Gastroesophageal sphincter (tissue), 4 donors: ENCODE measurements around the gene ARID1B. TPM values are rescaled to one million over a fixed set of nuclear protein-coding genes. Genes with fewer than 3 reads are reported as not detected.

ENCODE experiments used
- ATAC-seq: fragments of 150-250 bp; one replicate; pipeline ENCODE4 v1.9.1; 2016; ENCODE audit warnings: mild to moderate bottlenecking, moderate library complexity
- H3K27ac ChIP-seq, 4 donors: fragments of 200-600 bp; sonication (generic) in 3 of 4; 1 replicate in 3 of 4; 2 replicates in 1 of 4; pipeline ENCODE4 v1.5.1; 2016 to 2019
- H3K27me3 ChIP-seq: fragments of 200-600 bp; sonication (generic); one replicate; pipeline ENCODE4 v1.5.1; 2019
- H3K36me3 ChIP-seq, 2 donors: fragments of 200-600 bp; sonication (generic); one replicate each; pipeline ENCODE4 v1.5.1; 2019; ENCODE audit warnings: control low read depth in 1 of 2
- H3K4me1 ChIP-seq, 3 donors: fragments of 200-600 bp; sonication (generic); 1 replicate in 2 of 3; 2 replicates in 1 of 3; pipeline ENCODE4 v1.5.1; 2016 to 2019; ENCODE audit warnings: control low read depth in 2 of 3
- H3K4me3 ChIP-seq, 2 donors: fragments of 200-600 bp; sonication (generic); one replicate each; pipeline ENCODE4 v1.5.1; 2019; ENCODE audit warnings: mild to moderate bottlenecking in 1 of 2, moderate library complexity in 1 of 2
- H3K9me3 ChIP-seq, 3 donors: fragments of 200-600 bp; sonication (generic); one replicate each; pipeline ENCODE4 v1.5.1; 2017 to 2019; ENCODE audit warnings: control low read depth in 2 of 3
- EP300 ChIP-seq: sonication (generic); formaldehyde crosslinking; IDR thresholded peaks from one replicate; pipeline ENCODE4 v1.6.1; 2017; ENCODE audit warnings: antibody characterized with exemption, mild to moderate bottlenecking
- POLR2A ChIP-seq, 2 donors: fragments of 450-650 bp; IDR thresholded peaks; one replicate each; pipeline ENCODE4 v1.6.1; 2017; ENCODE audit warnings: antibody characterized with exemption in 2 of 2, mild to moderate bottlenecking in 2 of 2, moderate library complexity in 1 of 2
- POLR2AphosphoS5 ChIP-seq: sonication (generic); formaldehyde crosslinking; IDR thresholded peaks from one replicate; pipeline ENCODE4 v1.6.1; 2017; ENCODE audit warnings: antibody characterized with exemption
- WGBS, 2 donors: methylation state at CpG; one replicate each; pipeline ENCODE4 v1.1.5; 2018; ENCODE audit warnings: low coverage in 1 of 2; 5-methylcytosine and 5-hydroxymethylcytosine counted together
- total RNA-seq, 4 donors: library from RNA; depleted of rRNA; stranded (reverse); fragments of >200 nt; gene quantifications; one replicate each; pipeline ENCODE4 v1.1.0, GENCODE V29; 2016
- TF ChIP-seq, protein P1 (sequence below), 4 experiments: fragments of 200-600 bp in 2 of 4; fragments of 450-650 bp in 2 of 4; sonication (generic) in 1 of 4; IDR thresholded peaks; one replicate each; pipeline ENCODE4 v1.5.1; 2017 to 2019; ENCODE audit warnings: antibody characterized with exemption in 4 of 4, mild to moderate bottlenecking in 2 of 4, moderate library complexity in 2 of 4

Gene ARID1B
- total RNA-seq, 4 donors from 2014 or later: 40.0 to 106 (median 79.7) TPM

DNA sequence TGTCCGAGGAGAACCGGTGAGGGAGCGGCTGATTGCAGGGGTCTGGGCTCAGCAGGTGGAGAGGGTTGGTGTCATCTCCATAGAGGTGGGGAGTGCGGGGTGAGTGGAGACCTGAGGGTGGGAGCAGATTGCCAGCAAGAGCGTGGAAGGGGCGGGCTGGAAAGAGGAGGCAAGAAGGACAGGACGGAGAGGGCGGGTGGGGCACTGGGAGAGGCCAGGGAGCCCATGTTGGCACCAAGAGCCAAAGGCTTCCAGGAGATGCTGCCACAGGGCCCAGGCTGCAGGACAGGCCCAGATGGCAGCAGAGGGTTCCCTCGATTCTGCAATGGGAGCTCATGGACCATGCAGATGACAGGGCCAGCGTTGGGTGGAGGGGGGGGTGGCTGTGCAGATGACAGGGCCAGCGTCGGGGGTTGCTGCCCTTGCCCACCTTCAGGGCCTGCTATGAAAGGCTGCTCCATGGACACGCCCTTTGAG lies 440.8 kb downstream of the ARID1B start:
- ATAC-seq: no peak
- TF ChIP-seq, protein P1, sequence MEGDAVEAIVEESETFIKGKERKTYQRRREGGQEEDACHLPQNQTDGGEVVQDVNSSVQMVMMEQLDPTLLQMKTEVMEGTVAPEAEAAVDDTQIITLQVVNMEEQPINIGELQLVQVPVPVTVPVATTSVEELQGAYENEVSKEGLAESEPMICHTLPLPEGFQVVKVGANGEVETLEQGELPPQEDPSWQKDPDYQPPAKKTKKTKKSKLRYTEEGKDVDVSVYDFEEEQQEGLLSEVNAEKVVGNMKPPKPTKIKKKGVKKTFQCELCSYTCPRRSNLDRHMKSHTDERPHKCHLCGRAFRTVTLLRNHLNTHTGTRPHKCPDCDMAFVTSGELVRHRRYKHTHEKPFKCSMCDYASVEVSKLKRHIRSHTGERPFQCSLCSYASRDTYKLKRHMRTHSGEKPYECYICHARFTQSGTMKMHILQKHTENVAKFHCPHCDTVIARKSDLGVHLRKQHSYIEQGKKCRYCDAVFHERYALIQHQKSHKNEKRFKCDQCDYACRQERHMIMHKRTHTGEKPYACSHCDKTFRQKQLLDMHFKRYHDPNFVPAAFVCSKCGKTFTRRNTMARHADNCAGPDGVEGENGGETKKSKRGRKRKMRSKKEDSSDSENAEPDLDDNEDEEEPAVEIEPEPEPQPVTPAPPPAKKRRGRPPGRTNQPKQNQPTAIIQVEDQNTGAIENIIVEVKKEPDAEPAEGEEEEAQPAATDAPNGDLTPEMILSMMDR (IDR thresholded peaks at IDR 0.05): no peak
- TF ChIP-seq EP300 (no peak), POLR2A (IDR thresholded peaks at IDR 0.05) (no peak), POLR2AphosphoS5 (no peak)
- H3K27ac ChIP-seq: no peak overlapping the region
- no peaks in the 10 kb centered on the region for H3K9me3 ChIP-seq
- H3K4me3 ChIP-seq: no peak overlapping the region
- 76 to 100% methylated on average over 2 to 4 of the region's 13 CpGs for WGBS, 2 donors
- H3K4me1 ChIP-seq: peaks cover 0 to 13% (median 0%) of the 10 kb centered on the region in 3 donors
- no peaks in the 10 kb centered on the region for H3K36me3 ChIP-seq
- H3K27me3 ChIP-seq: no peaks in the 10 kb centered on the region

DNA sequence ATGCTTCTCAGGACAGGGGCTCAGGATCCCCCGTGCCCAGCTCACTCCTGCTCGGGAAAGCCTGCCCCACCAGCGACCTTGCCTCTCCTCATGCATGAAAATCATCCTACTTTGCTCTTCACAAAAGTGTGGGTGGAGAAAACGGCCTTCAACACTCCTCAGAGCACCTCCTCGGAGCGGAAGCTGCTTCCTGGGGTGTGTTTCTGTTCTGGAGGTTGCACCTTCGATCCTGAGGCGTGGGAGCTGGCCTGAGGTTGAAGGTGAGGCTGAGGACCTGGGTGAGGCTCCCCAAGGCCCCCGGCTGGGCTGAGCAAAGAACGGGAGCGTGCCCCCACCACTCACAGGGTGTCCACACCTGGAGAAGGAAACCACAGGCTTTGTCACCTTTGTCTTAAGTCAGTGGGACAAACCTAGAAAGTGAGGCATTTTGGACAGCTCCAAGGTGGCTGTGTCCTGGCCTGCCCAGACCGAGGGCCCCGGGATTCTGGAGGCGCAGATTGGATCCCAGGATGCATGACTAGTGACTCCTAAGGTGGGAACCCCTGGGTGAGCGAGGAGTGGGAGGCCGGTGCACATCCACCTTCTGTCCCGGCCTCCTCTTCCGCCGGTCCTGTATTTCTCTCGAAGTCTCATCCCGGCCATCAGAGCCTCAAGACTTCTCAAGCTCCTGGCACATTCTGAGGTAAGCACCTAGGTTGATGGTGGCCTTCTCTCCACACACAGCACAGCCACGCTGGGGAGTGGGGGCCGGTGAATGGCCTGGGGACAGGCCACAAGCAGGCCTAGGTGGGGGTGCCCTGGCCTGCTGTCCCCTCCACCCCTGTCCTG lies 441.4 kb downstream of the ARID1B start:
- WGBS, 2 donors: 87 to 91% methylated on average over 6 of the region's 23 CpGs
- no peaks in the 10 kb centered on the region for H3K9me3 ChIP-seq
- TF ChIP-seq POLR2AphosphoS5 (no peak), POLR2A (IDR thresholded peaks at IDR 0.05) (no peak)
- TF ChIP-seq, protein P1 (IDR thresholded peaks at IDR 0.05): no peak
- no peak for ATAC-seq
- H3K4me1 ChIP-seq: peaks cover 0 to 13% (median 0%) of the 10 kb centered on the region in 3 donors
- no peak overlapping the region for H3K4me3 ChIP-seq
- H3K36me3 ChIP-seq: no peaks in the 10 kb centered on the region
- no peak overlapping the region for H3K27ac ChIP-seq
- no peaks in the 10 kb centered on the region for H3K27me3 ChIP-seq

DNA sequence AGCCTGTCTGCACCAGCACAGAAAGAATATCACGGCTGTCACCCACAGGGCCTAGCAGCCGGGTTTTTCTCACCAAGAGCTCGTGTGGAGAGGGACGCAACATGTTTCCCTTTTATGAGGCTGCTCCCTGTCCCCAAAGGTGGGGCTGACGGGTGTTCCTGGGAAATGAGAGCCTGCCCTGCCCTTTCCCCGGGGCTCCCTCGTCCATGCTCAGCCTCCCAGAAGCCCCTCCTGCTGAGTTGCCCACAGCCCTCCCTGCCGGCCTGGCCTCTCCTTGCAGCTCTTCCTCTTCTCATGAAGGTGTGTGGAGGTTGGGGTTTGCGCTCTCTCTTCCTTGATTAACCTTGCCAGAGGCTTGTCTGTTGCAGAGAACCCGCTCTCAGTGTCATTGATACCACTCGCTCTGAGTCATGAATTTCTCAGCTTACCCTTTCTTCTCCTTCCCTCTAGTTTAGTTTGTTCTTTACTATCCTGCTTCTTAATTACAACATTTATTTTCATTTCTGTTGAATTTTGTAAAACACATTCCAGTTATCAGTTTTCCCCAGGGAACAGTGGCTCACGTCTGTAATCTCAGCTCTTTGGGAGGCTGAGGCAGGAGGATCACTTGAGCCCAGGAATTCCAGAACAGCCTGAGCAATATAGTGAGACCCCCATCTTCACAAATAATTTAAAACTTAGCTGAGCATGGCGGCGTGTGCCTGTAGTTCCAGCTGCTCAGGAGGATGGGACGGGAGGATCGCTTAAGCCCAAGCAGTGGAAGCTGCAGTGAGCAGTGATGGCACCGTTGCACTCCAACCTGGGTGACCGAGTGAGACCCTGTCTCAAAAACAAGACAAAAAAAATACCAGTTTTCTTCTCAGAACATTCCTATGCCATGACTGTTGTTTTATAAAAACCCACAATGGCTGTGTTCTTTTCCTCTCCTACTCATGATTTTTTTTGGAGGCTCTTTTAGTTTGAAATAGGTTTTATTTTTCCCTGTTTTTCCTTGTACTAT lies 442.3 kb downstream of the ARID1B start:
- Histone ChIP-seq H3K27me3 (no peaks in the 10 kb centered on the region), H3K36me3 (no peaks in the 10 kb centered on the region), H3K4me1 (peaks cover 0 to 18% (median 0%) of the 10 kb centered on the region in 3 donors), H3K4me3 (no peak overlapping the region), H3K9me3 (no peaks in the 10 kb centered on the region), H3K27ac (no peak overlapping the region)
- no peak for TF ChIP-seq POLR2A (IDR thresholded peaks at IDR 0.05)
- no peak for TF ChIP-seq POLR2AphosphoS5
- TF ChIP-seq EP300: no peak
- TF ChIP-seq, protein P1 (IDR thresholded peaks at IDR 0.05): no peak
- WGBS, 2 donors: 89 to 93% methylated on average over 10 of the region's 18 CpGs
- no peak for ATAC-seq

DNA sequence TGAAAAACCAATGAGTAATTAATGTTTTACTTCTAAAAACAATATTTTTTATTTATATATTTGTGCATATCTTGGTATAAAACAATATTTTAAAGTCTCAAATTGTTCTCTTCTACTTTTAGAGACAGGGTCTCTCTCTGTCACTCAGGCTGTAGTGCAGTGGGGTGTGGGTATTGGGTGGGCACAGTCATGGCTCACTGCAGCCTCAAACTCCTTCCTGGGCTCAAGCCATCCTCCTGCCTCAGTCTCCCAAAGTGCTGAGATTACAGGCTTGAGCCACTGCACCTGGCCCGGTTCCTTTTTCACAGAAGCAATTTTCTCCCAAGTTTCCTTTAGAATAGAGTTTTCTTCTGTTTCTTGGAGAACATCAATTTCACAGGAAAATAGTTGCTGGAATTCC lies 443.3 kb downstream of the ARID1B start:
- H3K36me3 ChIP-seq: no peaks in the 10 kb centered on the region
- H3K4me3 ChIP-seq: peak overlapping the region in 1 of 2 donors; percentile 46
- TF ChIP-seq POLR2A (IDR thresholded peaks at IDR 0.05) (no peak), POLR2AphosphoS5 (no peak), EP300 (no peak)
- TF ChIP-seq, protein P1 (IDR thresholded peaks at IDR 0.05): no peak
- no peaks in the 10 kb centered on the region for H3K27me3 ChIP-seq
- 64 to 86% methylated on average over 1 of the region's 1 CpG for WGBS, 2 donors
- no peak for ATAC-seq
- peak overlapping the region in 1 of 4 donors; percentile 47 for H3K27ac ChIP-seq
- no peaks in the 10 kb centered on the region for H3K9me3 ChIP-seq
- peaks cover 2 to 27% (median 5%) of the 10 kb centered on the region in 3 donors for H3K4me1 ChIP-seq
